ENCODE results near the gene AQP3. TPM values are rescaled to one million over a fixed set of nuclear protein-coding genes. Genes with fewer than 3 reads are reported as not detected.
"Not testable (repeated sequence)": the region's sequence is repeated elsewhere in the genome, so short reads cannot be mapped to it uniquely, and the experiment has no call there.

The AQP3 gene
- total and polyA plus RNA-seq, 2 of the 8 experiments (the other 6 are each of a cell fraction or from before 2014, with no cell fraction given): 2.6 to 7.6 TPM

- FAIRE-seq; H3K36me3 ChIP-seq (ENCODE audit: control insufficient read depth in 2 of 4, insufficient read depth in 4 of 4, low read length in 3 of 4); H3K4me1 ChIP-seq (replicated peaks in 1 of 4; ENCODE audit: control insufficient read depth in 3 of 4, insufficient read depth in 4 of 4, low read length in 3 of 4); H3K4me2 ChIP-seq (ENCODE audit: insufficient read depth in 1 of 2, low read depth in 2 of 2, low read length in 2 of 2); H2BK12ac ChIP-seq (ENCODE audit: low read depth, low read length); H2AK5ac ChIP-seq (ENCODE audit: low read depth, low read length); H3K4me3 ChIP-seq (ENCODE audit: extremely low read depth in 1 of 4, insufficient read depth in 2 of 4, low read depth in 3 of 4, low read length in 4 of 4); H2AFZ ChIP-seq (ENCODE audit: low read length); H3K56ac ChIP-seq (replicated peaks; ENCODE audit: insufficient read length, low read depth, low read length); H3K4ac ChIP-seq (replicated peaks; ENCODE audit: insufficient read length, low read depth, low read length); H3K27me3 ChIP-seq (replicated peaks in 1 of 4; ENCODE audit: control insufficient read depth in 3 of 4, extremely low read depth in 1 of 4, insufficient read depth in 3 of 4, low read length in 3 of 4); H2BK20ac ChIP-seq (ENCODE audit: low read length); H3K23ac ChIP-seq (ENCODE audit: insufficient read length); H3K9ac ChIP-seq (replicated peaks in 1 of 4; ENCODE audit: extremely low read depth in 1 of 4, low read depth in 3 of 4, low read length in 3 of 4); H3K79me1 ChIP-seq (ENCODE audit: low read depth, low read length); H4K91ac ChIP-seq (replicated peaks; ENCODE audit: insufficient read length, low read length); H2BK120ac ChIP-seq (replicated peaks; ENCODE audit: low read depth, low read length); H3K79me2 ChIP-seq (ENCODE audit: control insufficient read depth in 1 of 2, insufficient read depth in 2 of 2, low read length in 2 of 2); H3K27ac ChIP-seq (ENCODE audit: low read depth, low read length); H3K9me3 ChIP-seq (ENCODE audit: insufficient read depth in 2 of 2, low read depth in 1 of 2, low read length in 1 of 2); H3K23me2 ChIP-seq (ENCODE audit: low read depth, low read length); H3K18ac ChIP-seq (ENCODE audit: extremely low read depth, low read length); H4K20me1 ChIP-seq (replicated peaks in 1 of 2; ENCODE audit: control insufficient read depth in 1 of 2, insufficient read depth in 2 of 2, low read length in 2 of 2); H2BK5ac ChIP-seq (ENCODE audit: low read depth, low read length); H4K8ac ChIP-seq (ENCODE audit: extremely low read depth, insufficient read depth, low read length); DNase-seq (ENCODE audit: low read depth in 1 of 2, low spot score in 2 of 2); H3K14ac ChIP-seq (ENCODE audit: insufficient read length); H4K5ac ChIP-seq (ENCODE audit: insufficient read length, low read depth, low read length); H2BK15ac ChIP-seq (ENCODE audit: low read length): not testable (repeated sequence)
- ChIA-PET CTCF (ENCODE audit: partially characterized antibody) (interaction anchor here (0.9 to 4.0 kb wide), 6 partner anchors 12 to 74 kb away, joined by 3 to 38 read pairs (median 10); no protein-coding TSS in a partner anchor), POLR2A (ENCODE audit: partially characterized antibody) (interaction anchor here (1.3 to 3.4 kb wide), 2 partner anchors 11 kb away, joined by 4 to 14 read pairs; no protein-coding TSS in a partner anchor)
- whole genome bisulfite sequencing, 2 experiments (ENCODE audit: extremely low coverage in 1 of 2, insufficient coverage in 1 of 2, insufficient read length in 1 of 2, insufficient replicate concordance in 2 of 2, low coverage in 1 of 2, low lambda C conversion rate in 2 of 2, missing lambda C conversion rate in 1 of 2): 85% methylated on average over 7 of the region's 7 CpGs; no CpG with 5 or more reads in 1 of the 2 experiments
Observed at GRCh38 chr9:33392591-33393021, 54.8 kb downstream of the AQP3 start.

Small RNA genes within 50 kb of the gene (microRNA-seq; reads per million reads assigned to microRNA genes)
- gene MIR6851 (ENCODE audit: borderline microRNAs expressed in 2 of 2, borderline number of aligned reads in 2 of 2, borderline replicate concordance in 1 of 2): 0.41 to 0.46 reads per million in 2 experiments

Small RNA genes within 50 kb of the gene (small RNA-seq; reads per million reads assigned to genes)
- gene AL356218.2 (ENCODE audit: insufficient read depth): not detected
- 1.0 reads per million for gene MIR6851 (ENCODE audit: insufficient read depth)

Other genes with a start within 250 kb of the AQP3 start
- gene SPINK4, start 207.4 kb downstream of the AQP3 start, total RNA-seq (2021; fragmentation: NEBNext Ultra II Directional; extraction: Animal tissue kit (Norgen Biotek cat#: 25700)): not detected in 2 replicates
- gene SPINK4, start 207.4 kb downstream of the AQP3 start, polyA plus RNA-seq (2011; rRNA removed): not detected in 2 replicates
- gene BAG1, start 182.9 kb downstream of the AQP3 start, total RNA-seq (2021; fragmentation: NEBNext Ultra II Directional; extraction: Animal tissue kit (Norgen Biotek cat#: 25700)): 59.8 and 61.5 TPM in 2 replicates
- gene BAG1, start 182.9 kb downstream of the AQP3 start, polyA plus RNA-seq (2011; rRNA removed): 14.7 and 18.3 TPM in 2 replicates
- 44.1 and 47.3 TPM in 2 replicates for gene CHMP5, start 182.5 kb downstream of the AQP3 start, total RNA-seq (2021; fragmentation: NEBNext Ultra II Directional; extraction: Animal tissue kit (Norgen Biotek cat#: 25700))
- gene CHMP5, start 182.5 kb downstream of the AQP3 start, polyA plus RNA-seq (2011; rRNA removed): 11.6 and 25.0 TPM in 2 replicates
- 26.1 and 28.4 TPM in 2 replicates for gene NFX1, start 157.1 kb downstream of the AQP3 start, total RNA-seq (2021; fragmentation: NEBNext Ultra II Directional; extraction: Animal tissue kit (Norgen Biotek cat#: 25700))
- 19.2 and 19.4 TPM in 2 replicates for gene NFX1, start 157.1 kb downstream of the AQP3 start, polyA plus RNA-seq (2011; rRNA removed)
- gene AQP7, start 45.0 kb downstream of the AQP3 start, total RNA-seq (2021; fragmentation: NEBNext Ultra II Directional; extraction: Animal tissue kit (Norgen Biotek cat#: 25700)): not detected in 2 replicates
- gene AQP7, start 45.0 kb downstream of the AQP3 start, polyA plus RNA-seq (2011; rRNA removed): 0.38 TPM in 1 of 2 replicates, not detected in the other
- gene NOL6, start 26.3 kb upstream of the AQP3 start, total RNA-seq (2021; fragmentation: NEBNext Ultra II Directional; extraction: Animal tissue kit (Norgen Biotek cat#: 25700)): 55.0 and 57.9 TPM in 2 replicates
- gene NOL6, start 26.3 kb upstream of the AQP3 start, polyA plus RNA-seq (2011; rRNA removed): 44.0 and 50.5 TPM in 2 replicates
- 8.3 and 13.8 TPM in 2 replicates for gene ANKRD18B, start 76.7 kb upstream of the AQP3 start, total RNA-seq (2021; fragmentation: NEBNext Ultra II Directional; extraction: Animal tissue kit (Norgen Biotek cat#: 25700))
- gene ANKRD18B, start 76.7 kb upstream of the AQP3 start, polyA plus RNA-seq (2011; rRNA removed): 0.69 and 1.6 TPM in 2 replicates